NCI-H226 (cell line): ENCODE results near the gene ZNF282.

ENCODE experiments used
- DNase-seq: peaks from one replicate; pipeline ENCODE4 v3.0.0-alpha.2; 2015

Gene ZNF282

DNA sequence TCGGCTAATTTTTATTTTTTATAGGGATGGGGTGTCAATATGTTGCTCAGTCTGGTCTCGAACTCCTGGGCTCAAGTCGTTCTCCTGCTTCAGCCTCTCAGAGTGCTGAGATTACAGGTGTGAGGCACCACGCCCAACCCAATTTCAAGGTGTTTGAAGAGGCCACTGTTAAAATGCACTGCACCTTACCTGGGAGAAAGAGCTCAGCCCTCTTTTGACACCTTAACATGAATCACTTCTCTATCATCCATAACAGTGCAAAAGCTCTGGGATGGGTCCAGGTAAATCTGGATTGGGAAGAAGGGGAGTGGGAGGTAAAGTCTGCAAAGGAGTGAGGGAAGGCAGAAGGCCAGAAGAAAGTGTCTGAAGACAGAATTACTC, 557 bp upstream of the ZNF282 start:
- DNase-seq = no peak

- no peak for DNase-seq
Measured at GRCh38 chr7:149196151-149196704, 882 bp downstream of the ZNF282 start.

DNA sequence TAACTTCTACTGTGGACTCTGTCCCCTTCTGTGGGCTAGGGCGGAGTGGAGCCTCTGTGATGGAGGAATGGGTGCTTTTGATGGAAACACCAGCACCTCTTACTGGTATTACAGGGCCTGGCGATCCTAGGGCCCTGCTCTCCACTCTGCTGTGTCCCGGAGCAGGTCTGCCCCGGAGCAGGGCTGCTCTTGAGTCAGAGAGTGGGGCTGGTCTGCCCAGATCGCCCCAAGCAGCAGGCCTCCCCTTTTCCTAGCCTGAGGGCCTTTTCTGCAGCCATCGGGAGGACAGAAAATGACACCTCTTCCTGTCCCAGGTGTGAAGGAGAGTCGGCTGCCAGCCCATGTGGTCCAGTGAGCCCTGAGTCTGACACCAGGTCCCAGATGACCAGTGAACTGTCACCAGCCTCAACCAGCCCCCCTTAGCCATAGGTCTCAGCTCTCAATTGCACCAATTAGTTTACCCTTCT, 1.4 kb downstream of the ZNF282 start:
- DNase-seq = no peak

DNA sequence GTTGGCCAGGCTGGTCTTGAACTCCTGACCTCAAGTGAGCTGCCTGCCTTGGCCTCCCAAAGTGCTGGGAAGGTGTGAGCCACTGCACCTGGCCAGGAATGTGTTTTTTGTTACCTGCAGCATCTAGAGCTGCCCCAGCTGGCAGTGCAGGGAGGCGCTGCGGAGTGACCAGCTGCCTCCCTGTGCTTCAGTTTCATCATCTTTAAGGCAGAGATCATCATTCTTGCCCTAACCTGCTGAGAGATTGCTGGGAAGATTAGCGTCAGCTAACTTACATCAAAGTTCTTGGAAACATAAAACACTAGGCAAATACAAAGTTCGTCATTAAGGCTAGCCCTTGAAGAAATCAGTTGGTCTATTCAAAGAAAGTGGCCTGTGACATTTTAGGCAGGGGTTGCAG, 2.3 kb downstream of the ZNF282 start:
- DNase-seq = no peak

DNA sequence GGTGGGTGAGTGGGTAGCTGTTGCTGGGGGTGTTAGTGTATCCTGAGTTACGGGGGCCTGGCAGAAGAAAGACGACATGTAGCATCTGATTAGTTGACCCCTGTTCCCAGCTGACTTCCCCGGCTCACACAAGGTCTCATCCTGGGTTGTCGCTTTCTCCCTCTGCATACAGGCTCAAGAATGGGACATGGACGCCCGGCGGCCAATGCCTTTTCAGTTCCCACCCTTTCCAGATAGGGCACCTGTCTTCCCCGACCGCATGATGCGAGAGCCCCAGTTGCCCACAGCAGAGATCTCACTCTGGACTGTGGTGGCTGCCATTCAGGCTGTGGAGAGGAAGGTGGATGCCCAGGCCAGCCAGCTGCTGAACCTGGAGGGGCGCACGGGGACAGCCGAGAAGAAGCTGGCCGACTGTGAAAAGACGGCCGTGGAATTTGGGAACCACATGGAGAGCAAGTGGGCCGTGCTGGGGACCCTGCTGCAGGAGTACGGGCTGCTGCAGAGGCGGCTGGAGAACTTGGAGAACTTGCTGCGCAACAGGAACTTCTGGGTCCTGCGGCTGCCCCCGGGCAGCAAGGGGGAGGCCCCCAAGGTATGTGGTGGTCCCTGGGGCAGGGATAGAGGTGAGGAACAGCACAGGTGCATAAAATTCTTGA, 2.9 kb downstream of the ZNF282 start:
- DNase-seq = no peak

DNA sequence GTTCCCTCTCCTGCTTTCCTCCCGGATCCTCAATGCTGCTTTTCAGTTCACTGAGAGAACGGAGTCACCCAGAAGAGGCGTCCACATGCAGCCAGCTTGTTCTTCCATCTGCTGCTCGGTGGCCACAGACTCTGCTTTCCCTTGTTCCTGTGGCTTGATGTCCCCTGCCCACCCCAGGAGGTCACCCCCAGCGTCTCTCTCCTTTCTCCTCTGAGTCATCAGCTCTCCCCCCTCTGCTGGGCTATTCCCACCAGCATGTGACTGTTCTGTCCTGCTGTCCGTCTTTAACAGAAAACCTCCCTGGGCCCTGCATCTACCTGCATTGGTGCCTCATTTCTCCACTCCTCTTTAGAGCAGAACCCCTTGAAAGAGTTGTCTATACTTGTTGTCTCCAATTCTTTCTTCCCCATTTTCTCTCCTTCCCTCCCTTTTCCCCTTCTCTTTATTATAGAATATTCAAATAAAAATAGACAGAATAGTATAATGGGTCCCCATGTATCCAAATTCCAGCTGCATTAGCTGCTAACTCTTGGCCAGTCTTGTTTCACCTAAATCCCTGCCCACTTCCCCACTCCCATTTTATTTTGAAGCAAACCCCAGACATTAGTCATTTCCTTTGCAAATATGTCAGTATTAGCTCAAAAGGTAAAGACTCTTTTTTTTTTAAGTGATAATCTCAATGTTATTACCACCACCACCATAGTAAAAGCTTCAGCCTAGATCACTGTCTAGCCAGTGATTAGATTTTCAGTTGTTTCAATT, 4.1 kb downstream of the ZNF282 start:
- no peak for DNase-seq

DNA sequence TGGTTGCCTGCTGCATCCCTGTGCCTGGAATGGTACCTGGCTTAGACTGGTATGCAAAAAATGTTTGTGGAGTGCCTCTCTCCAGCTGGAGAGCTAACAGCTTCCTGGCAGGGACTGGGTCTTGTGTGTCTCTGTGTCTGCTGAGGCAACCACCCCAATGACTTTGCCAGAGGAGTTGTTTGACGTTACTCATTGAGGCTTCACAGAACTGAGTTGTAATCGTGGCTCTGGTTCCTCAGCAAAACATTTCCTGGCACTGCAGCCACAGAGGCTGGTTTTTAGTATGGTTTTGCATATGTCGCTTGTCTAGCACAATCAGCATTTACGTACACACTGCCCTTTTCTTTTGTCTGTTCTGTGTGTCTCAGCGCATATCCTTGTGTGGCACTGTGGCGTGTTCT, 7.5 kb downstream of the ZNF282 start:
- DNase-seq = no peak

DNA sequence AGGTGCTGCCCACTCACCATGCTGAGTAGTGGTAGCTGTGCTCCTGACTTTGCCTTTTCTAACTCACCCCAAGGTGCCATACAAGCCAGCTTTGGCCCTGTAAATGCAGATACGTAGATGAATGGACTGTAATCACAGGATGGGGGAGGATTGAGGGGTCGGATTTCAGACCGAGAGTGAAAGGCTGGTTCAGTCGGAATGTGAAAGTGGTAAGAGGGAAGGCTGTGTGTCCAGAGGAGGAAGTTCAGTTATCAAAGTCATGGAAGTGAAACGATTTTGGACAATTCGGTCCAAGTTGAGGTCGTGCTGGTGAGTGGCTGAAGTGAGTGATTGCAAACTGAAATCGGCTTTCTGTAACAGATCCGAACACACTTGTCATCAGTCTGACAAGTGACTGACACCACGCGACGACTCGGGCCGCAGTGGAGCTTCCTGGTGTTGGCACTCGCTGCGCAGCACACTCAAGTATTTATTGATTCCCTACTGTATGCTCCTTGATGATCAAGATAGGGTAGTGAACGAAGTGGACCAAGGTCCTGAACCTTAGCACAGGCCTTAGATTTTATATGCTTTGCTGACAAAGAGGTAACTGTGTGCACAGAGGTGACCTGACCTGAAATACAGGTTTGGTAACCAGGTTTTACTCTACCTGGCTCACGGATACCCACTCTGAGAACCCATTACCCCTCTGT, 10.5 kb downstream of the ZNF282 start:
- DNase-seq = no peak

DNA sequence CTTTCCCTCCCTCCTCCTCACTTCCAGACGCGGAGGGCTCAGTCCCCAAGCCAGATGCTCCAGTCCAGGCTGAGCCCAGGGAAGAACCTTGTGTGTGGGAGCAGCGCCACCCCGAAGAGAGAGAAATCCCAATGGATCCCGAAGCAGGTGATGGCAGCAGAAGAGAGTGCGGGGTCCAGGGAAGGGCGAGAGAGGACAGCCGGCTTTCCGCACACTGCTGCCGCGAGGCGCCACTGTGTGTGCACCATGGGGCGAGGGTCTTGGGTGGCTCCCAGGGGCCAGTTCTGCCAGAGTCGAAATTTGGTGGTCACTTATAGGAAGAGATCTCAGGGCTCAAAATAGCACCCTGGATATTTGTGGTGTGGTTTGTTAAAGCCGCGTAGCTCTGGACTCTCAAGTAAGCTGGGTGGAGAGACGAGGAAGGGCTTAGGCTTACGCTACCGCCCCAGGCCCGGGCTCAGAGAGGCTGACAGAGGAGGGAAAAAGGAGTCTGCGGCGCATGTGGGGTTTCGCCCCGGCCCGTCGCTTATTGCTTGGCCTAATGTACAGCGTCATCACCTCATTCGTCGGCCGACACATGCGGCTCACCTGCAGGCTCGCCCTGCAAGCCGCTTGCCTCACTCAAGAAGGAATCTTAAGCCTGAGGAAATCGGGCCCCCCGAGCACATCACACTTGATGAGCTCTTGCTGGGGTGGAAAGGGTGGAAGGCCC, 12.1 kb downstream of the ZNF282 start:
- no peak for DNase-seq

- DNase-seq = peak; percentile 55
Measured at GRCh38 chr7:149209518-149210269, 14.3 kb downstream of the ZNF282 start.

DNA sequence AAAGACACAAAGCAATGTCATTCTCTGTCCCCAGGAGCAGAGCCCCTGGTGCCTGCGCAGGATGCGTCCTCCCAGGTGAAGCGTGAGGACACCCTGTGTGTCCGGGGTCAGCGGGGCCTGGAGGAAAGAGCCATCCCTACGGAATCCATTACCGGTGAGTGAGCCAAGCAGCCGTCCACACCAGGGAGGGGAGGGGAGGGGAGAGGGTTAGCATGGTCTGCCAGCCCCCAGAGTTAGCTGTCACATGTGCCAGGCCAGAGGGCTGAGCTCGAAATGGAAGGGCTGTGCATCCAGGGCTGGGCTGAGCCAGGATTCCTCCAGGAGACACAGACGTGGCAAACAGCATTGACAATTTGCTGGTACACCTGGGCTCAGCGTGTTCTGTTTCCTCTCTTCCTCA, 15.2 kb downstream of the ZNF282 start:
- DNase-seq = no peak

GRCh38 chr7:149214020-149214720, 18.8 kb downstream of the ZNF282 start:
- DNase-seq = no peak

DNA sequence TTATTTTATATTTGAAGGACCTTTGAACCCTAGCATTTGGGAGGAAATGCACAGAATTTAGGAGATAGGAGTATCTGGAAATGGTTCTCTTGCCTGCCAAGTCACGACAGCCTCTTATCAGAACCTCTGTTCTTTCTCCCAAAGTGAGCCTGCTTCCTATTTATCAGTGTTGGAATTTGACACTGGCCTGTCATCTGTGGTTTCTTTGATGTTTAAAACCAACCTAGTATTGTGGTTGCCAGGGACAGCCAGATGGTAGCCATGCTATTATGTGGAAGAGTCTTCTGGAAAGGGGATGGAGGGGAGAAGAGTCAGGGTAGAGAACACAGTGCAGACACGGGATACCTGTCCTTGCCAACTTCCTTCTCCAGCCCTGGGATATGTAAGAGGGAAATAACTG, 21.1 kb downstream of the ZNF282 start:
- no peak for DNase-seq

DNA sequence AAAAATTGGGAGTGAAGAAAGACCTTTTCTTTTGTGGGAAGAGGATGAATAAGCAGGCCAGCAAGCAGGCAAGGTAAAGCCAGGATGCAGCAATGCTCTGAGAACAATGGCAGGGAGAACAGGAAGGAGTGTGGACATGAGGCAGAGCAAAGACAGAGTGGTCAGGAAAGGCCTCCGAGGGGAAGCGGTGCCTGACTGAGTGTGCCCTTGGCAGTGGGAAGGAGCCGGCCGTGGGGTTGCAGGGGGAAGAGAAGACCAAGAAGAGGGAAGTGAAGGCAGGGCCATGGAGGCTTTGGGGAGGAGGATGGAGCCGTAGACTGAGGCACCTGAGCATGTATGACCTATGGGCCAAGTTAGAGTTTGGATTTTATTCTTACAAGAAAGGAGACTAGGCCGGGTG, 22.2 kb downstream of the ZNF282 start:
- no peak for DNase-seq

GRCh38 chr7:149218469-149219420, 23.4 kb downstream of the ZNF282 start:
- DNase-seq = no peak

GRCh38 chr7:149220534-149220933, 25.2 kb downstream of the ZNF282 start:
- peak; percentile 73 for DNase-seq

DNA sequence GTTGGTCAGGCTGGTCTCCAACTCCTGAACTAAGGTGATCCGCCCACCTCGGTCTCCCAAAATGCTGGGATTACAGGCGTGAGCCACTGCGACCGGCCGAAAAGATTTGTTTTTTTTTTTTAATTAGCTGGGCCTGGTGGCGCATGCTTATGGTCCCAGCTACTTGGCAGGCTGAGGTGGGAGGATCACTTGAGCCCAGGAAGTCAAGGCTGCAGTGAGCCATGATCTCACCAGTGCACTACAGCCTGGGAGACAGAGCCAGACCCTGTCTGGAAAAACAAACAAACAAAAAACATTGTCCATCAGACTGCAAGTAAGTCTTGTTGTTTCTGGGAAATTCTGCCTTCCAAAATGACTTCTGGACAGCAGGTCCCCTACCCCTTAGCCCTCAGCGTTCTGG, 27.8 kb downstream of the ZNF282 start:
- DNase-seq = no peak

DNA sequence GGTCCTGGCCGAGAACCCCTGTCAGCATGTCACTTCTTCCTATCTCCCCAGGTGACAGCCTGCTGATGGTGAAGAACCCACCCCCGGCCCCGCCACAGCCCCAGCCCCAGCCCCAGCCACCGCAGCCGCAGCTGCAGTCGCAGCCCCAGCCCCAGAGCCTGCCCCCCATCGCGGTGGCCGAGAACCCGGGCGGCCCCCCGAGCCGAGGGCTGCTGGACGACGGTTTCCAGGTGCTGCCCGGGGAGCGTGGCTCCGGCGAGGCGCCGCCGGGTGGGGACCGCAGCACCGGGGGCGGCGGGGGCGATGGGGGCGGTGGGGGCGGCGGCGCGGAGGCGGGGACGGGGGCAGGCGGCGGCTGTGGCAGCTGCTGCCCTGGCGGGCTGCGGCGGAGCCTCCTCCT, 28.4 kb downstream of the ZNF282 start:
- no peak for DNase-seq

DNA sequence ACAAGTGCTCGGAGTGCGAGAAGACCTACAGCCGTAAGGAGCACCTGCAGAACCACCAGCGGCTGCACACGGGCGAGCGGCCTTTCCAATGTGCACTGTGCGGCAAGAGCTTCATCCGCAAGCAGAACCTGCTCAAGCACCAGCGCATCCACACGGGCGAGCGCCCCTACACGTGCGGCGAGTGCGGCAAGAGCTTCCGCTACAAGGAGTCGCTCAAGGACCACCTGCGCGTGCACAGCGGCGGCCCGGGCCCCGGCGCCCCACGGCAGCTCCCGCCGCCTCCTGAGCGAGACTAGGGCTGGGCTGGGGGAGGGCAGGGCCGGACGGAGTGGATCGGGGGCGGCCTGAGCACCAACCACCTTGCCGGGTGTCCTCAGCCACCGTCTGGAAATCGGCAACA, 29.0 kb downstream of the ZNF282 start:
- no peak for DNase-seq

DNA sequence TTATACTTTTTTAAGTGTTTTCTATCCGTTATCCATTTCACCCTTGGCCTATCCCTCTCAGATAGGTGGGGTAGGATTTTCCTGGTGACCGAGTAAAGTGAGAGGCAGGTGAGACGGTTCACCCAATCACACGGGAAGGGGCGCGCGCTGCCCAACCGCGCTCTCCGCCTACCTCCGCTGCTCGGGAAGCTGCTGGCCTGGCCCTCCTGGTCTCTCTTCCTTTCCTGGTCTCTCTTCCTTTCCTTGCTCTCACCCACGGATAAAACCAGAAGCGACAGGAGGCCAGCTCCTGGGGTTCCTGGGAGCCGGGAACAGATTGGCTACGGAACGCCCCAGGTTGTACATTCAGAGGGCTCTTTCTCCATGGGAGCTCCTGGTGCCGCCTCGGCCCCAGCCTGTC, 29.8 kb downstream of the ZNF282 start:
- no peak for DNase-seq
